Spinal cord (tissue), 10 donors: Measurements from ENCODE around the gene MUC2. TPM values are rescaled to one million over a fixed set of nuclear protein-coding genes. Genes with fewer than 3 reads are reported as not detected.

ENCODE experiments used
- DNase-seq, 6 donors: peaks; one replicate each; pipeline versions ENCODE4 v3.0.0 to v3.0.0-alpha.2; 2013 to 2015; ENCODE audit warnings: low spot score in 6 of 6, low read depth in 4 of 6
- H3K27ac ChIP-seq: one replicate; pipeline ENCODE4 v1.5.1; 2013; ENCODE audit warnings: low read depth, low read length, control low read depth
- H3K27me3 ChIP-seq: one replicate; pipeline ENCODE4 v1.6.1; 2013; ENCODE audit warnings: low read length; ENCODE audit not compliant: control insufficient read depth, insufficient read depth
- H3K36me3 ChIP-seq: one replicate; pipeline ENCODE4 v1.6.1; 2013; ENCODE audit warnings: low read length; ENCODE audit not compliant: control insufficient read depth, insufficient read depth
- H3K4me1 ChIP-seq: one replicate; pipeline ENCODE4 v1.6.1; 2013; ENCODE audit warnings: low read length; ENCODE audit not compliant: control insufficient read depth, insufficient read depth
- H3K4me3 ChIP-seq: one replicate; pipeline ENCODE4 v1.5.1; 2013; ENCODE audit warnings: low read depth, low read length, control low read depth
- H3K9me3 ChIP-seq: one replicate; pipeline ENCODE4 v1.6.1; 2013; ENCODE audit warnings: low read length; ENCODE audit not compliant: control insufficient read depth, insufficient read depth
- WGBS: methylation state at CpG from one replicate; pipeline ENCODE4 v1.1.5; 2013; ENCODE audit warnings: missing lambda C conversion rate; ENCODE audit not compliant: insufficient coverage; 5-methylcytosine and 5-hydroxymethylcytosine counted together
- polyA plus RNA-seq, 2 donors: library from polyadenylated mRNA; unstranded; fragments of 120-200 nt; gene quantifications; one replicate each; pipeline ENCODE4 v1.2.1, GENCODE V29; 2013; ENCODE audit not compliant: insufficient read length in 2 of 2
- total RNA-seq, 2 donors: library from RNA; depleted of rRNA in 1 of 2; stranded (reverse); fragments of 120-200 nt in 1 of 2; fragments of >200 nt in 1 of 2; gene quantifications; one replicate each; pipeline versions ENCODE4 v1.2.3 to v1.2.4, GENCODE V29; 2013 to 2014
- donor health status: healthy.

The MUC2 gene
- total and polyA plus RNA-seq, 4 donors: not detected

DNA sequence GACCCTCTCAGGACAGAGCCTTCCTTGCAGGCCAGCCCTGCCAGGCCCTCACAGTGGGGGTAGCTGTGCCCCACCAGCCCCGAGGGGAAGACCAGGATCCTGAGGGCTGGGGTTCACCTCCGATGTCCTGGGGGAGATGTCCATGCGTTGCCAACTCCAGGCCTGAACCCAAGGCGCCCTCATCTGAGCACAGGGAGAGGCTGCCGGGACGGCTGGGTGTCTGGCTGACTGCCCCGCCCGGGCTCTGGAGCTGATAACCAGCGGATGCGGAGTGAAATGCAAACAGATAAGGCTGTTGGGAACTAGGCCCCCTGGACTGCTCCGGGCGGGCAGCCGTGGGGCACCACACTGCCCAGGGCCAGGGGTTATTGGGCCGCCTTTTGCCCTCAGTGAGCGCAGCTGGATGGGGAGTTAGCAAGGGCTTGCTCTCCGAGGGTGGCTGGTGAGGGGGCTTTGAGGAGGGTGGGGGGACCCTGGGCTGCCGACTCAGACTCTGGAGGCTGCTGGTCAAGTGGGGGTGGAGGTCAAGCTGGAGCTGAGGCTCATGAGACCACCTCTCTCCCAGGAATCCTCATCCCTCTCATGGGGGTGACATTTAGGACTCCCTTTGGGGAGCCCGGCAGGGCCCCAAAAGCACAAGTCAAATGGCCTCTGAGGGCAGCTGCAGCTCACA is 32.6 kb upstream of the MUC2 start:
- peaks cover 2% of the 10 kb centered on the region for H3K36me3 ChIP-seq
- no peaks in the 10 kb centered on the region for H3K27me3 ChIP-seq
- H3K27ac ChIP-seq: no peak overlapping the region
- WGBS: 77% methylated on average over 16 of the region's 18 CpGs
- H3K4me1 ChIP-seq: peaks cover 6% of the 10 kb centered on the region
- no peaks in the 10 kb centered on the region for H3K9me3 ChIP-seq
- no peak overlapping the region for H3K4me3 ChIP-seq
- no peak for DNase-seq

DNA sequence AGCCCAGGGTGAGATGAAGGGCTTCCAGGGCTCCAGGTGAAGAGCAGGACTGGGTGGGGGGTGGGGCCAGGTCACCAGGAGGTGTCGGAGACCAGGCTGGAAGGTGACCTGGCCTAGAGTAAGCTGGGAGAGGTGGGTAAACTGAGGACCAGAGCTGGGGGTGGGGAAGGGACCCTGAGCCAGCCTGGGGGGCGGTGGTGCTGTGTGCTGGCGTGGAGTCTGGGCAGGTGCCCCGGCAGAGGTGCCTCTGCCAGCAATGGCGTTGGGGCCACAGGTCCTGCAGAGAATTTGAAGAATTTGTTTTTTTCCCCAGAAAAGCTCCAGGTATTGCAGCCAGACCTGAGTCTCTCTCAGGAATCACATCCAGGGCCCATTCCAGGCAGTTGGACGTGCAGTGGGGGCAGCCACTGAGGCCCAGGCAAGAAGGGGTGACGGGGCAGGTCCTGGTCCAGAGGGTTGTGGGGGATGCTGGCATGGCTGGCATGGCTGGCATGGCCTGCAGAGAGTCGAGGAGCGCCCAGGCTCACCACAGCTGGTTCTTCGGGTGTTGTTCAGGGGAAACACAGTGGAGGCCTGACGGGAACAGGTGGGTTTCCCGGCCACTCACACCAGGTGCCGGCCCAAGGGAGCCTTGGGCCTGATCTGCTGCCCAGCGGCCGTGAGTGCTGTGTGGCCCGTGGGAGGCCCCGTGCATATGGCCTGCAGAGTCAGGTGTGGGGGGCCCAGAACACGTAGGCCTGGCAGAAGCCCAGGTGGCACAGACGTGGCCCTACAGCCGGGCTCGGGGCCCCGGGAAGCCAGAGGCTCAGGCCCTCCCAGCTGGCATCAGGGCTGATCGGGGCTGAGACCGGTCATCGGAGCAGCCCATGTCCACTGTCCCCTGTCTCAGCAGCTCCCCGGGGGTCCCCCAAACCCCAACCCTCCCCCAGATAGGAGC is 31.8 kb upstream of the MUC2 start:
- Histone ChIP-seq H3K4me3 (no peak overlapping the region), H3K27ac (no peak overlapping the region), H3K27me3 (no peaks in the 10 kb centered on the region), H3K4me1 (peaks cover 6% of the 10 kb centered on the region), H3K9me3 (no peaks in the 10 kb centered on the region), H3K36me3 (peaks cover 2% of the 10 kb centered on the region)
- 88% methylated on average over 26 of the region's 26 CpGs for WGBS
- DNase-seq: no peak

DNA sequence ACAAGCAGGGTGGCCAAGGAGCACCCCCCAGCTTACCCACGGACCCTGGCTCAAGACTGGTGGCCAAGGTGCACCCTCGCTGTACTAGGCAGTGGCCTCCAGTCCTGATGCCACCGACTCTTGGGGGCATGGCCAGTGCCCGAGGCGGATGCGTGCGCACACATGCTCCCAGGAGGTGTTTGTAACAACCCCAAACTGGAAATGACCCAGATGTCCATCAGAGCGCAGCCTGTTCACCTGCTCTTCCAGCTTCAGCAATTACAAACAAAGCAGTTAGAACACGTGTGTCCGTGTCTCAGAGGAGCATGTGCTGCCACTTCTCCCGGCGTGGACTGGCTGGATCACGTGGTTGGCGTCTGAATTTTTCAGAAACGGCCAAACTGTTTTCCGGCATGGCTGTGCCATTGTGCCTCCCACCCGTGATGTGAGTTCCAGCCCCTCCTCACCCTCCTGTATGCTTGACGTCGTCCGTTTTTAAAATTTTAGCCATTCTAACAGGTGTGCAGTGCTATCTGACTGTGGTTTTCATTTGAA is 31.0 kb upstream of the MUC2 start:
- Histone ChIP-seq H3K27ac (no peak overlapping the region), H3K9me3 (no peaks in the 10 kb centered on the region), H3K36me3 (peaks cover 2% of the 10 kb centered on the region), H3K4me3 (no peak overlapping the region), H3K27me3 (no peaks in the 10 kb centered on the region), H3K4me1 (peaks cover 6% of the 10 kb centered on the region)
- WGBS: 85% methylated on average over 17 of the region's 20 CpGs
- DNase-seq: peak in 1 of 6 donors; percentile 28

DNA sequence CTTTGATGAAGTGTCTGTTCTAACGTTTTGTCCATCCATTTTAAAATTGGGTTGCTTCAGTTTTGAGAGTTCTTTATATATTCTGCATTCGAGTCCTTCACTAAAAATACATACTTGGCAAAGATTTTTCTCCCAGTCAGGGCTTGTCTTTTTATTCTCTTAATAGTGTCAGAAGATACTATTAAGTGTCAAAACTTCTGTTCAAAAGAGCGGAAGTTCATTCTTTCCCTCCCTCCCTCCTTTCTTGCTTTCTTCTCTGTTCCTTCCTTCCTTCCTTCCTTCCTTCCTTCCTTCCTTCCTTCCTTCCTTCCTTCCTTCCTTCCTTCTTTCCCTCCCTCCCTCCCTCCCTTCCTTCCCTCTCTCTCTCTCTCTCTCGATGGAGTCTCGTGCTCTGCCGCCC is 30.5 kb upstream of the MUC2 start:
- no peak for DNase-seq
- WGBS: no CpG with 5 or more reads among the region's 6 CpGs
- H3K9me3 ChIP-seq: no peaks in the 10 kb centered on the region
- H3K36me3 ChIP-seq: peaks cover 2% of the 10 kb centered on the region
- no peak overlapping the region for H3K27ac ChIP-seq
- H3K4me3 ChIP-seq: no peak overlapping the region
- H3K4me1 ChIP-seq: peaks cover 6% of the 10 kb centered on the region
- H3K27me3 ChIP-seq: no peaks in the 10 kb centered on the region

DNA sequence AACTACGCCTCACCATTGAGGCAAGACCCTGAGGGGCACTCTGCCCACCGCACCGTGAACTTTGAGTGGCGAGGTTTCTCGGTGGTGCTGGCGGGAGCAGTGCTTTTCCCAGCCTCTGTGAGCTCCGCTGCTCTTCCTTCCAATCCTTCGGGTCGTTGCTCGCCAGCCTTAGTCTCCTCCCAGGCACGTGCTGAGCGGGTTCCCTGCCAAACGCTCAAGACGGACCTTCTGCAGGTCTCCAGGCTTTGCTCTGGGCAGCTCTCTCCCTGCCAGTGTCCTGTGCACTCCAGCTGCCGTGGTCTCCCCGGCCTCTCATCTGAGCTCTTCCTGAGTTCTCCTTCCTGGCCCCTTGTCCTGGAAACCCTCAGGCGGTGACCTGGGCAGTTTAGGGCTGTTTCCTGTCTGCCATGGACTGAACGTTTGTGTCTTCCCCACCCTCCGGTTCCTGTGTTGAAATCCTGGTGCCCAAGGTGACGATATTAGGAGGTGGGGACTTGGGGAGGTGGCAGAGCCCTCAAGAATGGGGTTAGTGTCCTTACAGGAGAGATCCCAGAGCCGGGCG is 27.0 kb upstream of the MUC2 start:
- Histone ChIP-seq H3K4me3 (no peak overlapping the region), H3K27me3 (no peaks in the 10 kb centered on the region), H3K36me3 (no peaks in the 10 kb centered on the region), H3K4me1 (peaks cover 15% of the 10 kb centered on the region), H3K27ac (no peak overlapping the region), H3K9me3 (no peaks in the 10 kb centered on the region)
- 75% methylated on average over 22 of the region's 22 CpGs for WGBS
- no peak for DNase-seq

DNA sequence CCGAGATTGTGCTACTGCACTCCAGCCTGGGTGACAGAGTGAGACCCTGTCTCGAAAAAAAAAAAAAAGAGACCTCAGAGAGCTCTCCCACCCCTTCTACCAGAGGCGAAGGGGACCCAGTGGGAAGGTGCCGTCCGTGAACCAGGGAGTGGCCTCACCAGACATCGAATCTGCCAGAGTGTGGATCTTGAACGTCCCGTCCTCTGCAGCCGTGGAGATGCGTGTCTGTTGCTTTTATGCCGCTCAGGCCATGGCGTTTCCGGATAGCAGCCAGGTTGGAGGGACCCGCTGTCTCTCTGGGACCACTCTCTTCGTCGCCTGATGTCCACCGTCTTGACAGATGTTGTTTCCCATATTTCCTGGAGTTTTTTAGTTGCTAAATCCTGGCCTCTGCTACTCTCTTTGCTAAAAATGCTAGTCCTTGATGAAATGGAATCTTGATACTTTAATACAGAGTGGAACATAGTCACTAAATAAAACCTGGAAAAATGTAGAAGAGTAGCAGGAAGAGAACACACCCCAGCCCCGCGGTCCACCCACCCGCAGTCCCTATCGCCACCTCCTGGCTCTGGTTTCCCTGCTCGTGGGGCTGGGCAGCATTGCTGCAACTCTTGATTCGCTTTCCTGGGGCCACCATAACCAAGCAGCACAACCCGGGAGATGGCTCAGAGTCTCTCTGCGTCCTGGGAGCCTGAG is 26.2 kb upstream of the MUC2 start:
- no peaks in the 10 kb centered on the region for H3K9me3 ChIP-seq
- H3K27me3 ChIP-seq: no peaks in the 10 kb centered on the region
- H3K27ac ChIP-seq: no peak overlapping the region
- peaks cover 17% of the 10 kb centered on the region for H3K4me1 ChIP-seq
- 68% methylated on average over 20 of the region's 25 CpGs for WGBS
- H3K36me3 ChIP-seq: no peaks in the 10 kb centered on the region
- no peak for DNase-seq
- no peak overlapping the region for H3K4me3 ChIP-seq

DNA sequence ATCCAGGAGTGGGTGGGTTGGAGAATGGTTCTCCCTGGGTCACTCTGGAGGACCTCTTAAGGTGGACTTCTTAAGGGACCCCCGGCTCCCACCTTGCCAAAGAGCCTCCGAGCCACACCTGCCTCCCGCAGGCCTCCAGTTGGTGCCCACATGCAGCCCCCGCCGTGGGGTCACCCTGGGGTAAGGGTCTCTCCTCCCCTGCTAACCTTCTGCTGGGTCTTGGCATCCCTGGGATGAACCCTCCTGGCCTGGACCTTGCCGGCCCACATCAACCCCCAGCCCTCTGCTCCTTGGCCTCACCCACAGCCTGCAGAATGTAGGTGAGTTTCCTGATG is 25.6 kb upstream of the MUC2 start:
- no peaks in the 10 kb centered on the region for H3K27me3 ChIP-seq
- H3K27ac ChIP-seq: no peak overlapping the region
- peaks cover 18% of the 10 kb centered on the region for H3K4me1 ChIP-seq
- WGBS: 93% methylated on average over 5 of the region's 6 CpGs
- H3K4me3 ChIP-seq: no peak overlapping the region
- DNase-seq: no peak
- no peaks in the 10 kb centered on the region for H3K9me3 ChIP-seq
- H3K36me3 ChIP-seq: no peaks in the 10 kb centered on the region

DNA sequence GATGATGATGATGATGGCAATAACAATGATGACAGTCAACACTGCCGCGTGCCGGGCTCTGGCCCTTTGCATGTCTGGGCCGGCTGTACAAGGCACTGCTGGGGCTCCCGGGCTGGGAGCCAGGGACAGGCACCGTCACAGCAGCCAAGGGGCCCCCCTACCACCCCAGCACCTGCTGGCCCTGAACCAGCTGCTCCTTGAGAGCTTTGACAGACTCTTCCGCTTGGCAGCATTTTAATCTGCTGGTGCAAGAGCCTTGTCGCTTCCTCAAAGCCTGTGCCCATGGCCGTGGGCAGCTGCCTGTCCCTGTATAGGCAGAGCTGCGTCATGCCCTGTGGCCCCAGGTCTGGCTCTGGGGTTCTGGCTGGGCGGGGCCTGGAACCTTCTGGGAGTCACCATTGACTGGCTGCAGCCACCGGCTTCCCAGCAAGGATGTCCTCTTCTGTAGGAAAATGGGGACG is 25.2 kb upstream of the MUC2 start:
- Histone ChIP-seq H3K4me3 (no peak overlapping the region), H3K27ac (no peak overlapping the region), H3K36me3 (no peaks in the 10 kb centered on the region), H3K4me1 (peaks cover 22% of the 10 kb centered on the region), H3K27me3 (no peaks in the 10 kb centered on the region), H3K9me3 (no peaks in the 10 kb centered on the region)
- WGBS: 40% methylated on average over 13 of the region's 13 CpGs
- DNase-seq: peak in 2 of 6 donors; percentile 24 to 25

DNA sequence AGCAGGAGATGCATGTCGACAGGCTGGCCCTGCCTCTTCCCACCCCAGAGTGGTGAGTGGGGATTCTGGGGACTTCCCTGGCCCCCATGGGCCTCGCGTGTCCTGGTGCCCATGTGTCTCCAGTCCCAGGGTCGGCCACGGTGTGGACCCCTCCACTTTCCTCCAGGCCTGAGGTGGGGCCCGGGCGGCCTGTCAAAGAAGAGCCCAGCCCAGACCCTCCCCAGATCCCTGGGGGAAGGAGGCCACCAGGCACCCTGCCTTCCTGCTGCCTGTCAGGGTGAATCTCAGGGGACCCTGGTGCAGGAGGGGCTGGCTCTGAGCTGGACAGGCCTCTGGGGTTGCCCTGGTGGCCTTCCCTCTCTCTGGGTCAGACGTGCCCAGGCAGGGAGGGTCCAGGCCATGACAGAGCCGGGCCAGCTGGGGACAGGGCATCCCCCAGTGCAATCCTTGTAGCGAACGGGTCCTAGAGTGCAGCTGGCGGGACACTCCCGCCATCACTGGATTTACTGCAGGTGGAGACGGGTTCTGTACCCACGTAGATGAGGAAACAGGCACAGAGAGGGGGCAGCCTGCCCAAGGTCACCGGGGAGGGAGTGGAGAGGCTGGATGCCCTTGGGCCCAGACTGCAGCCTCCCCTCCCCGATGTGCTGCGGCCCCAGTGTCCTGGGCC is 24.6 kb upstream of the MUC2 start:
- no peaks in the 10 kb centered on the region for H3K36me3 ChIP-seq
- no peak overlapping the region for H3K4me3 ChIP-seq
- H3K4me1 ChIP-seq: peaks cover 25% of the 10 kb centered on the region
- no peak overlapping the region for H3K27ac ChIP-seq
- WGBS: 88% methylated on average over 17 of the region's 18 CpGs
- no peaks in the 10 kb centered on the region for H3K27me3 ChIP-seq
- DNase-seq: no peak
- H3K9me3 ChIP-seq: no peaks in the 10 kb centered on the region
